Colonic mucosa (tissue), 4 donors: Measurements from ENCODE around the gene RNASEL. TPM values are rescaled to one million over a fixed set of nuclear protein-coding genes. Genes with fewer than 3 reads are reported as not detected.

Source experiments
- DNase-seq: peaks from one replicate; pipeline ENCODE4 v3.0.0-alpha.2; 2020
- H3K27ac ChIP-seq: fragments of 200-600 bp; one replicate; pipeline ENCODE4 v1.8.0; 2021
- H3K27me3 ChIP-seq: fragments of 200-600 bp; one replicate; pipeline ENCODE4 v1.8.0; 2021
- H3K36me3 ChIP-seq: fragments of 200-600 bp; one replicate; pipeline ENCODE4 v1.8.0; 2021
- H3K4me1 ChIP-seq: fragments of 200-600 bp; one replicate; pipeline ENCODE4 v1.8.0; 2021; ENCODE audit warnings: mild to moderate bottlenecking
- H3K4me3 ChIP-seq: fragments of 200-600 bp; one replicate; pipeline ENCODE4 v1.8.0; 2021
- H3K9ac ChIP-seq, 2 donors: one replicate each; pipeline ENCODE4 v1.7.0; 2013; ENCODE audit warnings: control low read depth in 2 of 2, low read depth in 2 of 2, low read length in 2 of 2
- H3K9me3 ChIP-seq: fragments of 200-600 bp; one replicate; pipeline ENCODE4 v1.8.0; 2021
- intact Hi-C: fragments of 100-400 bp; cut with DNase I; formaldehyde crosslinking; loops from one replicate; pipeline ENCODE4 v1.14.1; 2022
- total RNA-seq, 2 donors: library from RNA; stranded (reverse); fragmentation: NEBNext Ultra II Directional in 1 of 2; extraction: Animal tissue kit (Norgen Biotek cat#: 25700) in 1 of 2; gene quantifications; one replicate each; pipeline ENCODE4 v1.2.1, GENCODE V29; 2021
- TF ChIP-seq, protein P1 (sequence below): fragments of 200-600 bp; IDR thresholded peaks from one replicate; pipeline ENCODE4 v1.8.0; 2022; ENCODE audit warnings: antibody characterized with exemption, mild to moderate bottlenecking
- donor health status: healthy.
- donor health status: DM: no; HTN: no; CAD: no.
- donor health status: DM: no; HTN: no; CAD: no.

RNASEL gene
- total RNA-seq, 2 donors from 2014 or later = 16.2 to 19.5 TPM

DNA sequence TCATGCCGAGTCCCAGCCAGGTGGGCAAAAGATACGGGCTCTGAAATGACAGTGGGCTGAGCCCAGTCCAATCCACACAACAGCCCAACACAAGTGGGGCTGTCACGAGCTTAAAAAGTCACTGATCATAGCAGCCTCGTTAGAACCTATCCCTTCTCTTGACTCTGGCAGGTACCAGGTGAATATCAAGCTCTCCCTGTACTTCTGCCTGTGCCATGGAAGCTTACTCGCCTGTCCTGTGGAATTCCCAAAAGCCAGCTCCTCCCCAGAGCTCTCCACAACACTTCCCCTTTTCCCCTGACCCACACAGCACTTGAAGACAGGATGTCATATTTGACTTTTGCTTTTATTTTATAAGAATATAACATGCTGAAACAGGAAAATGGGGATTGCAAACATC is 9.2 kb upstream of the RNASEL start:
- Histone ChIP-seq H3K27ac (no peak overlapping the region), H3K27me3 (no peaks in the 10 kb centered on the region), H3K4me1 (no peaks in the 10 kb centered on the region), H3K9me3 (no peaks in the 10 kb centered on the region), H3K9ac (no peak overlapping the region), H3K36me3 (no peaks in the 10 kb centered on the region), H3K4me3 (no peak overlapping the region)
- TF ChIP-seq, protein P1, sequence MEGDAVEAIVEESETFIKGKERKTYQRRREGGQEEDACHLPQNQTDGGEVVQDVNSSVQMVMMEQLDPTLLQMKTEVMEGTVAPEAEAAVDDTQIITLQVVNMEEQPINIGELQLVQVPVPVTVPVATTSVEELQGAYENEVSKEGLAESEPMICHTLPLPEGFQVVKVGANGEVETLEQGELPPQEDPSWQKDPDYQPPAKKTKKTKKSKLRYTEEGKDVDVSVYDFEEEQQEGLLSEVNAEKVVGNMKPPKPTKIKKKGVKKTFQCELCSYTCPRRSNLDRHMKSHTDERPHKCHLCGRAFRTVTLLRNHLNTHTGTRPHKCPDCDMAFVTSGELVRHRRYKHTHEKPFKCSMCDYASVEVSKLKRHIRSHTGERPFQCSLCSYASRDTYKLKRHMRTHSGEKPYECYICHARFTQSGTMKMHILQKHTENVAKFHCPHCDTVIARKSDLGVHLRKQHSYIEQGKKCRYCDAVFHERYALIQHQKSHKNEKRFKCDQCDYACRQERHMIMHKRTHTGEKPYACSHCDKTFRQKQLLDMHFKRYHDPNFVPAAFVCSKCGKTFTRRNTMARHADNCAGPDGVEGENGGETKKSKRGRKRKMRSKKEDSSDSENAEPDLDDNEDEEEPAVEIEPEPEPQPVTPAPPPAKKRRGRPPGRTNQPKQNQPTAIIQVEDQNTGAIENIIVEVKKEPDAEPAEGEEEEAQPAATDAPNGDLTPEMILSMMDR = no peak
- no peak for DNase-seq
- intact Hi-C loops = loop anchor here (10.0 kb wide), 1 partner anchor 513 kb away; no protein-coding TSS in a partner anchor

DNA sequence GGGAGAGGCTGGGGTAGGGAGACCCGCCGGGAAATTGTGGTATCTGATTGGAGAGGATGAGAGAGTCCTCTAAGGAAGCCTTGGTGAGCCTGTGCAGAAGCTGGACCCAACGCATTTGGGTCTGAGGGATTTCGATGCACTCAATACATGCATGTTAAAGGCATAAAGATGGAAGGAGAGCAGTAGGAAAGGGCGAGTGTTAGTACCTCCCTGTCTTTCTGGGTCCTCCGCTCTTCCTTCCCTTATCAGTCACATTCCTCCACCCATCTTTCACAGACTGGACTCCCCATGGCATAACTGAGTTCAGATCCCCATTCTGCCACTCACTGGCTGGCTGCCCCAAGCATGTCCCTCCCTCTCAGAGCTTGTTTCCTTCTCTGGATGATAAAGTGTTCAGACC is 7.9 kb upstream of the RNASEL start:
- H3K27ac ChIP-seq = no peak overlapping the region

DNA sequence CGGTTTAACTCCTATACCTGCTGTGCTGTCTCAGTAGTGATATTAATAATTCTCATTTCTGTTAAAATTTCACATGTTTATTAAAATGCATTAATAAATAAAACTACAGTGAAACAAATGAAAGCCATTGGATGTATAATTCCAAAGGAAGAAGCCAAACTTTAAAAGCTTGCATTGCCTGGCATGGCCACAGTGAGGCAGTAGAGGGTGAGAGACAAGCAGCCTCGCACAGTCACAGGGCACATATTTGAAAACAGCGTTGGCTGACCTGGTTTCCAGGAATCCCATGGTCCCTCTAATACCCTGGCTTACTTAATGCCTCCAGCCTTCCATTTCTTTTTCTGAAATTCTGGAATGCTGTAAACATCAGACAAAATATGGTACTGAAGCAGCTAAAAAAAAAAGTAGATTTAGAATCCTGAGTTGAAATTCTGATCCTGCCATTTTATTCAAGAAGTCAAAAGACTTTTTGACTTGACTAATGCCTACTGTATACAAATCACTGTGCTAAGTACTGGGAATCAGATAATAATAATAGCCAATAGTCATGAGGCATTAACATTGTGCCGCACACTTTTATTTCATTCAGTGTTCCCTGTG is 6.7 kb upstream of the RNASEL start:
- TF ChIP-seq, protein P1 = peak; percentile 85
- no peaks in the 10 kb centered on the region for H3K27me3 ChIP-seq
- H3K9me3 ChIP-seq = no peaks in the 10 kb centered on the region
- no peaks in the 10 kb centered on the region for H3K4me1 ChIP-seq
- intact Hi-C loops = loop anchor here (10.0 kb wide), 1 partner anchor 511 kb away; no protein-coding TSS in a partner anchor
- H3K36me3 ChIP-seq = no peaks in the 10 kb centered on the region
- no peak overlapping the region for H3K4me3 ChIP-seq
- H3K9ac ChIP-seq = no peak overlapping the region
- peak; percentile 81 for DNase-seq
- no peak overlapping the region for H3K27ac ChIP-seq

More for the DNA sequence above, 7.9 kb upstream of the RNASEL start:
- Histone ChIP-seq H3K4me1 (no peaks in the 10 kb centered on the region), H3K36me3 (no peaks in the 10 kb centered on the region), H3K9me3 (no peaks in the 10 kb centered on the region), H3K27me3 (no peaks in the 10 kb centered on the region), H3K9ac (no peak overlapping the region), H3K4me3 (no peak overlapping the region)
- intact Hi-C loops = loop anchor here (10.0 kb wide), 1 partner anchor 512 kb away; no protein-coding TSS in a partner anchor
- TF ChIP-seq, protein P1 = no peak
- no peak for DNase-seq

DNA sequence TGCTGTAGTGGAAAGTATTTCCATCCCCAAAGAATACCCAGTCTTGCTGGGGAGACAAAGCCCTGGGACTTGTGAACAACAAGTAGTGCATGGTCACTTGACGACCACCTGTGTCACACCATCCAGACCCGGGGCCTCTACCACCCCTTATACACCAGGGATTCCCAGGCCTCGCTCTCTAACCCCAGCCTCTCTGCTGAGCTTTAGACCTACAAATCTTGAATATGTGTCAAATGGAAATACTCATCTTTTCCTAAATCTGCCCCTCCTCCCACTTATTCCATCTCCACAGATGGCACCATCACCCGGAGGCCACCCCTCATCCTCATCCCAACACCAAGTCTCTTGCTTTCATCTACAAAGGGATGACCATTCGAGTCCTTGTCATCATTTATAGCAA is 875 bp upstream of the RNASEL start:
- peaks cover 7% of the 10 kb centered on the region for H3K4me1 ChIP-seq
- H3K27me3 ChIP-seq = no peaks in the 10 kb centered on the region
- no peaks in the 10 kb centered on the region for H3K36me3 ChIP-seq
- TF ChIP-seq, protein P1 = no peak
- peak; percentile 16 for DNase-seq
- H3K27ac ChIP-seq = no peak overlapping the region
- intact Hi-C loops = loop anchor here (5.0 to 10.0 kb wide), 2 partner anchors 143 to 505 kb away; no protein-coding TSS in a partner anchor
- H3K9me3 ChIP-seq = no peaks in the 10 kb centered on the region
- peak overlapping the region in 1 of 2 donors; percentile 25 for H3K9ac ChIP-seq
- no peak overlapping the region for H3K4me3 ChIP-seq

DNA sequence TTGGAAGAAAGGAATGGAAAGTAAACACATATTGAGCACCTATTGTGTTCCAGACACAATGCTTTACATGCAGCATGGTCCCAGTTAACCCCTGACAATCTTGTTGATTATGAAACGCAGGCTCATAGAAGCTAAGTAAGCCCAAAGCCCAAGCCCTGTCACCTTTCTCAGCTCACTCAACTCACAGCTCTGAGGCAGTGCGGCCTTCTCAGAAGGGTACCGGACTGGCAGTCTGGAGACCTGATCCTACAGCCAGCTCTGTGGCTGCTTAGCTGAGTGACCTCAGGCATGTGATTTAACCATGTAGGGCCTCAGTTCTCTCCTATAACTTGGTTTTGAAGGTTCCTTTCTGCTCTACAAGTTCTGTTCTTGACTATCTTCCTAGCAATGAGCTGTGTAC is 464 bp upstream of the RNASEL start:
- no peaks in the 10 kb centered on the region for H3K27me3 ChIP-seq
- TF ChIP-seq, protein P1 = no peak
- H3K4me1 ChIP-seq = peaks cover 7% of the 10 kb centered on the region
- DNase-seq = peak; percentile 22
- H3K9me3 ChIP-seq = no peaks in the 10 kb centered on the region
- peak overlapping the region in 1 of 2 donors; percentile 91 for H3K9ac ChIP-seq
- intact Hi-C loops = no loop called here
- H3K36me3 ChIP-seq = no peaks in the 10 kb centered on the region
- peak overlapping the region; percentile 58 for H3K4me3 ChIP-seq
- H3K27ac ChIP-seq = peak overlapping the region; percentile 98
